SK-N-MC (cell line): Measurements from ENCODE around the gene CFD.
"Not testable (repeated sequence)": the region's sequence is repeated elsewhere in the genome, so short reads cannot be mapped to it uniquely, and the experiment has no call there.

Source experiments
- EZH2 ChIP-seq: fragments of 200-600 bp; sonication (generic); IDR thresholded peaks from one replicate; pipeline ENCODE4 v1.6.1; 2017; ENCODE audit warnings: antibody characterized with exemption
- FOXP2 ChIP-seq: optimal IDR thresholded peaks from 2 replicates; pipeline ENCODE3; 2011; ENCODE audit warnings: mild to moderate bottlenecking, moderate library complexity; ENCODE audit not compliant: insufficient read depth; ENCODE audit errors: extremely low read length, control extremely low read depth
- POLR2AphosphoS5 ChIP-seq: IDR thresholded peaks from 2 replicates; pipeline ENCODE4 v1.6.1; 2012; ENCODE audit warnings: mild to moderate bottlenecking, low read depth, low read length, borderline replicate concordance

- not testable (repeated sequence) for TF ChIP-seq EZH2, POLR2AphosphoS5, FOXP2
Observed at GRCh38 chr19:878751-879561, 19.5 kb downstream of the CFD start.
